ENCODE results near the gene TMEM108. TPM values are rescaled to one million over a fixed set of nuclear protein-coding genes. Genes with fewer than 3 reads are reported as not detected.
"Not testable (repeated sequence)": the region's sequence is repeated elsewhere in the genome, so short reads cannot be mapped to it uniquely, and the experiment has no call there.

TMEM108 gene
- 1 to 10 TPM in 4 of 9 donors, under 1 TPM in 5; 0.14 to 2.8 (median 0.73) TPM for total RNA-seq
- under 1 TPM; 0.49 to 0.57 TPM for polyA plus RNA-seq
- long read RNA-seq, donor 1, partial matches to known transcripts = 0 of 1 reads
- long read RNA-seq, donor 1, other reads (novel, unspliced or antisense) = 0 of 1 reads
- long read RNA-seq, donor 2 = 0 reads
- long read RNA-seq, donor 3 = 0 reads

DNA sequence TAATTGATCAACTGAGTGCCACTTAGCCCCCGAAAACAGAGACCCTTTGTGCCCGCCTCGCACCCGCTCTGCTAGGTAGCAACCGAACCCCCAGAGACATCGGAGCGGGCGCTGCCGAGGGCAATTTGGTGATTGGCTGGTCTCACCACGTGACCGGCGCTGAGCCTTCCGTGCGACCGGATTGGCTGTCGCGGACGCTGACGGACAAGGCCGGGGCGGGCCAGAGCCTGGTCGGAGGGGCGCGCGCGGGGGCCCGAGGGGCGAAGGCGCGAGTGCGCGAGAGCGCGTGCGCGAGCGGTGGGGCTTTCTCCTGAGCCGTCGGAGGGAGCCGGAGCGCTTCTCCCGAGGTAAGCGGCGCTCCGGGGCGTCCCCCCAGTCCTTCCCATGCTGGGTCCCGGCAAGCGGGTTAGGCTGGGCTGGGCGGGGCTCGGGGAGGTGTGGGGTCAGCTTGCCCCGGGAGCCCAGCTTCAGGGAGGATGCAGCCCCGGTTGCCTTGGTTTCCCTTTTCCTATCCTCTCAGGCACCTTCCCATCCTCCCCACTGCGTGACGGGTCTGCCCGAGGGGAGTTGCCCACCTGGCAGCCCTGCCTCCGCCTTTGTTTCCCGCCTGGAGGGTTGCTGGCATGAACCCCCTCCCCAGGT lies at the start of gene TMEM108:
TMEM108 (plus strand) TSS at position 303 of the 642 bp plus-strand sequence.
- peak within 1 kb of the TSS; percentile 28 to 74 (median 62) for H3K4me3 ChIP-seq
- TF ChIP-seq POLR2A (IDR thresholded peaks at IDR 0.05) = no peak
- TF ChIP-seq, protein P1, sequence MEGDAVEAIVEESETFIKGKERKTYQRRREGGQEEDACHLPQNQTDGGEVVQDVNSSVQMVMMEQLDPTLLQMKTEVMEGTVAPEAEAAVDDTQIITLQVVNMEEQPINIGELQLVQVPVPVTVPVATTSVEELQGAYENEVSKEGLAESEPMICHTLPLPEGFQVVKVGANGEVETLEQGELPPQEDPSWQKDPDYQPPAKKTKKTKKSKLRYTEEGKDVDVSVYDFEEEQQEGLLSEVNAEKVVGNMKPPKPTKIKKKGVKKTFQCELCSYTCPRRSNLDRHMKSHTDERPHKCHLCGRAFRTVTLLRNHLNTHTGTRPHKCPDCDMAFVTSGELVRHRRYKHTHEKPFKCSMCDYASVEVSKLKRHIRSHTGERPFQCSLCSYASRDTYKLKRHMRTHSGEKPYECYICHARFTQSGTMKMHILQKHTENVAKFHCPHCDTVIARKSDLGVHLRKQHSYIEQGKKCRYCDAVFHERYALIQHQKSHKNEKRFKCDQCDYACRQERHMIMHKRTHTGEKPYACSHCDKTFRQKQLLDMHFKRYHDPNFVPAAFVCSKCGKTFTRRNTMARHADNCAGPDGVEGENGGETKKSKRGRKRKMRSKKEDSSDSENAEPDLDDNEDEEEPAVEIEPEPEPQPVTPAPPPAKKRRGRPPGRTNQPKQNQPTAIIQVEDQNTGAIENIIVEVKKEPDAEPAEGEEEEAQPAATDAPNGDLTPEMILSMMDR (IDR thresholded peaks at IDR 0.05) = no peak
- WGBS, 4 donors = 1 to 2% (median 1%) methylated on average over 37 to 57 of the region's 57 CpGs
- peaks cover 9 to 59% (median 28%) of the 10 kb centered on the region in 9 donors for H3K27me3 ChIP-seq
- peak within 1 kb of the TSS in 3 of 12 donors; percentile 1 to 51 (median 36) for H3K27ac ChIP-seq
- H3K36me3 ChIP-seq = no peaks in the 10 kb centered on the region
- no peaks in the 10 kb centered on the region for H3K9me3 ChIP-seq
- DNase-seq (peak; percentile 79 to 84 (median 81)), ATAC-seq (peak; percentile 50 to 93 (median 84))
- intact Hi-C loops (cut with DNase I) = loop anchor here in 3 of 10 donors (5.0 to 10.0 kb wide), 2 partner anchors 301 to 303 kb away; no protein-coding TSS in a partner anchor
- peaks cover 0 to 19% (median 5%) of the 10 kb centered on the region in 12 donors for H3K4me1 ChIP-seq

DNA sequence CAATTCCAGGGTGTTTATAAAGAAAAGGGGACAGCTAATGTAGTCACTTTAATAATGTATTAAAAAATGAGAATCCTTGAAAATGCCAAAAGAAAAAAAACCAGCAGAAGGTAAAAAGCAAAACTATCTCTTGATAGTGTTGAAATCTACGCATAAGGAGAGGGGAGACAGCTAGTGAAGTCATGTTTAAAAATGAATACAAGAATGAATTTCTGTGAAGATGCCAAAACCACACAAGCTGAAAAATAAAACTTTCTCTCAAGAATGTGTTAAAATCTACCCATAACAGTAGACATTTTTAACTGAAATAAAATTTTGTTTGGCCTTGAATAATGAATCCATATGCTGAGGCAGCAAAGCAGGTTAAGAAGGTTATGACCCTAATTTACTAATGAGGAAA lies 42.2 kb upstream of the TMEM108 start:
- TF ChIP-seq, protein P1 (IDR thresholded peaks at IDR 0.05) = no peak
- TF ChIP-seq POLR2A (IDR thresholded peaks at IDR 0.05) = no peak

DNA sequence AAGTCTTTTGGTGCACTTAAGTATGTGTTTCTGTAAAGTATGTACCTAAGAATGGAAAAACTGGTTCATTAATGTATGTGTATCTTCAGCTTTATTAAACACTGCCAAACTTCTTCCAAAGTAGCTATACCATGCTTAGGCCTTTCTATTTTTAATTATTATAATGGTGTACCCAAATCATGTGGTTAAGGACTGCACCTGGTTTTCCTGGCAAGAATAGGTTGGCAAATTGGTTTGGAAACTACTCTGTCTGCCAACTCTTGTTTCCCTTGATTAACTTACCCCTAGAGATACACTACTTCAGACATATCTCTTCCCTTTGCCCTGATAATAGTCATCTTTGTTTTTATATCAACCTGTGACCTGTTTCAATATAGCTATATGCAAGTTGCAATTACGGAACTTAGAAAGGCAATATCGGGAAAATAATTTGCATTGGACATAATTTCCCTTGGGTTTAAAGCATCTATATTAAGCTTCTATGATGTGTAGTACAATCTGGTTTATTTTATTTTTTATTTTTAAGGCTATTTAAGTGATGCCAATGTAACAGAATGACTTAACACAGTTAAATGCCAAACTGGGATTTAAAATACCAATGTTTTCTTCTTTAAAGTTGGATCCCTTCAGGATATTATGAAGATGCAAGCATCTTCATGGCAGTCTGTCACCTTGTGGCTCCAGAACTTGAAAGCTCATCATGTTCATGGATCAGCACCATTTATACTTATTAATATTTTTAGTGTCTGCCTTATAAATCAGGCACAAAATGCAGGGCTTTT lies 40.6 kb upstream of the TMEM108 start:
- no peak for DNase-seq
- Histone ChIP-seq H3K36me3 (no peaks in the 10 kb centered on the region), H3K9me3 (no peaks in the 10 kb centered on the region), H3K4me3 (no peak overlapping the region), H3K27me3 (no peaks in the 10 kb centered on the region), H3K27ac (no peak overlapping the region), H3K4me1 (no peaks in the 10 kb centered on the region)
- intact Hi-C loops (cut with DNase I) = no loop called here
- ATAC-seq = no peak
- WGBS, 4 donors = 87 to 96% (median 92%) methylated on average over 2 of the region's 2 CpGs
- no peak for TF ChIP-seq POLR2A (IDR thresholded peaks at IDR 0.05)
- TF ChIP-seq, protein P1 (IDR thresholded peaks at IDR 0.05) = no peak

More for the DNA sequence above, 42.2 kb upstream of the TMEM108 start:
- Histone ChIP-seq H3K36me3 (no peaks in the 10 kb centered on the region), H3K27ac (peak overlapping the region in 1 of 12 donors; percentile 49), H3K27me3 (no peaks in the 10 kb centered on the region), H3K9me3 (no peaks in the 10 kb centered on the region), H3K4me1 (no peaks in the 10 kb centered on the region), H3K4me3 (no peak overlapping the region)
- WGBS, 4 donors = 61 to 89% (median 73%) methylated on average over 1 of the region's 1 CpG
- ATAC-seq (no peak), DNase-seq (no peak)
- intact Hi-C loops (cut with DNase I) = no loop called here

DNA sequence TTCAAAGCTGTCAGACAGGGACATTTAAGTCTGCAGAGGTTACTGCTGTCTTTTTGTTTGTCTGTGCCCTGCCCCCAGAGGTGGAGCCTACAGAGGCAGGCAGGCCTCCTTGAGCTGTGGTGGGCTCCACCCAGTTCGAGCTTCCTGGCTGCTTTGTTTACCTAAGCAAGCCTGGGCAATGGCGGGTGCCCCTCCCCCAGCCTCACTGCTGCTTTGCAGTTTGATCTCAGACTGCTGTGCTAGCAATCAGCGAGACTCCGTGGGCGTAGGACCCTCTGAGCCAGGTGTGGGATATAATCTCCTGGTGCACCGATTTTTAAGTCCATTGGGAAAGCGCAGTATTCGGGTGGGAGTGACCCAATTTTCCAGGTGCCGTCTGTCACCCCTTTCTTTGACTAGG lies 33.2 kb upstream of the TMEM108 start:
- H3K4me1 ChIP-seq; H3K36me3 ChIP-seq; H3K9me3 ChIP-seq; H3K27me3 ChIP-seq; H3K4me3 ChIP-seq; DNase-seq; H3K27ac ChIP-seq; intact Hi-C loops (cut with DNase I); ATAC-seq: not testable (repeated sequence)
- WGBS, 4 donors = 82 to 92% (median 87%) methylated on average over 7 to 9 of the region's 9 CpGs

All from heart left ventricle (tissue), 16 donors.